ENCODE results near the gene PRKAG2.

Gene PRKAG2

DNA sequence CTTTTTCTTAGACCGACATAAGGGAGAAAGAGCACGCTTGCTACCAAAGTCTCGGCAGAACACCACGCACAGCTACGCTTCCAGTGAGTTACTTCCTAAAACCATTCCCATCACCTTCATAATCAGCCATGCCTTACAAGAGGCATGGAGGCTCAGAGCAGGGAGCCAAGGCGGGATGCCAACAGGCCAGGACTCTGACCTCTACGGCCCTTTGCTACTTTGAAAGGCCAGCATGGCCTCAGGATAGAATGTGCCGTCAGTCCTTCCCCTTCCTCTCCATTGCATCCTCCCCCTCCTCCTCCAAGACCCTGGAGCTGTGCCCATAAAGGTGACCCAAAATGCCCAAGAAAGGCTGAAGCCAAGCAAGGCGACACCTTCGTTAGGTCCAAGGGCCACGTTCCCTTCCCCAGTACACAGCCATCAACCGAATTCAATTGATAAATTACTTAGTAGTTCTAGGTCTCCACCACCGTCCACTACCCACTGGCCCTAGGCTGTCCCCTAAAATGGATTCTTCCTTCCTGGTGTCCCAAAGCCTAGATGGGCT lies 5.7 kb downstream of the PRKAG2 start:
- DNase-seq: no peak
- in situ Hi-C loops (cut with HindIII; ENCODE audit: low pct_ligation_motif_present, low pct_unique_long_range_greater_than_20kb, low sequenced_read_pairs): no loop called here

DNA sequence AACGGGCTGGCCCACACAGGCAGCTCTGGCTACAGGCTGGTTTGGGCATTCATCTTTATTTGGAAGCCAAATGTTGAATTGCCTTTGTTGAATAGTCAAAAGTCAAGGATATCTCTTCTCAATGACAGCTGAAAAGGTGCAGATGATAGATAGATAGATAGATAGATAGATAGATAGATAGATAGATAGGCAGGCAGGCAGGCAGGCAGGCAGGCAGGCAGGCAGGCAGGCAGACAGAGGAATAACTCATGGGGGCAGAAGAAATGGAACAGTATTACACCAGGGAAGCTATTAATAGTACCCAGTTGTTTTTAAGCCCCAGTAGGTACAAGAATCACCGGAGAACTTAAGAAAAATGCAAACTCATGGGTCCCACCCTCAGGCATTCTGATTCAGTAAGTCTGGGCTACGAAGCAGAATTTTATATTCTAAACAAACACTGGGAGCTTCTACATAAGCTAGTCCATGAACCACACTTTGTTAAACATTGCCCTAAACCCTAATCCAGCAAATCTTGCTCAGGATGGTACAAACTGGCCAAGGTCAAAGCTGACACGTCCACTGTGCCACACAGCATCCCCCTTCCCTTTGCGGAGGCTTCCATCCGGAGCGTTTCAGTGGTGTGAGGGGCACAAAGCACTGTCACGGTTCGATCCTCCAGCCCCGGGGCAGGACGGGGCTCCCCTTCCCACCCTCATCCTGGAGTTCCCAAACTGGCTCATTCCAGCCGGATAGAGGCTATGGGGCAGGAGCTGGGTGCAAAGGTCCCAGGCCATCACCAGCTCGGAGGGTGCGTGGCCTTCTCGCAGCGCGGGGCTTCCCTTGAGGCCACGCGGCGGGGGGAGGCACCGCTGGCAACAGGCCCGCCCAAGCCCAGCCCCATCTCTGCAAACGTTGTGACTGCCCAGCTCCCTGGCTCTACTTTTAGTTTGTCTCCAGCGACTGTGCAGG lies 6.7 kb downstream of the PRKAG2 start:
- in situ Hi-C loops (cut with HindIII; ENCODE audit: low pct_ligation_motif_present, low pct_unique_long_range_greater_than_20kb, low sequenced_read_pairs): no loop called here
- DNase-seq: no peak

DNA sequence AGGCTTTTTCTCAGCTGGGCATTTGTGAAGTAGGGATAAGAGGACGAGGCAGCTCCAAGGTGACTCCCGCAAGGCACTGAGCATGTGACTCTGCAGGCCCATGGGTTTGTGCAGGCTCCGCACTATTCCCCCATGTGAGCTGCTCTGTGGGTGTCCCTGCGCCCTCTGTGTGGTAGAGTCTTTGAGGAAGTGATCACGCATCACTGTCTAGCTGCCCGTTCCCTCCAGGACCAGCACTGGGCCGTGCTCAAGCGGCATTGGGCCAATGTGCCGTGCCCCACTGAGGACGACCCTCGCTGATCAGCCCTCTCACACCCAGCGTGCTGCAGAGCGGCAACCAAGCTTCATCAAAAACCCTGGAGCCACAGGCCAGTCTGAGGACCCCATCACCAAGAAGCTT lies 7.5 kb downstream of the PRKAG2 start:
- no peak for DNase-seq
- in situ Hi-C loops (cut with HindIII; ENCODE audit: low pct_ligation_motif_present, low pct_unique_long_range_greater_than_20kb, low sequenced_read_pairs): no loop called here

DNA sequence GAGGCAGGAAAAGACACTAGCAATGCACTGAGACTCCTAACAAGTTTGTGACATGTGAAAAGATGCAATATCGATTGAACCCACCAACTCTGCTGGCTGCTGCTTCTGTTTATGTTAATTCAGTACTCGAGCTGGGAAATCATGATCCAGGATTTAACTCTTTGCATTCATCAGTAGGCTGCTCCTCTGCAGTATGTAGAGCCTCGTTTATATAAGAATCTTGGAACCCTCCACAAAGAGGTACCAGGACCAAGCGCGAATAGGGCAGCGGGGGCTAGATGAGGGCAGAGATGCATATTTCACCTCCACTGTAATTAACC lies 7.8 kb downstream of the PRKAG2 start:
- in situ Hi-C loops (cut with HindIII; ENCODE audit: low pct_ligation_motif_present, low pct_unique_long_range_greater_than_20kb, low sequenced_read_pairs): no loop called here
- DNase-seq: no peak

DNA sequence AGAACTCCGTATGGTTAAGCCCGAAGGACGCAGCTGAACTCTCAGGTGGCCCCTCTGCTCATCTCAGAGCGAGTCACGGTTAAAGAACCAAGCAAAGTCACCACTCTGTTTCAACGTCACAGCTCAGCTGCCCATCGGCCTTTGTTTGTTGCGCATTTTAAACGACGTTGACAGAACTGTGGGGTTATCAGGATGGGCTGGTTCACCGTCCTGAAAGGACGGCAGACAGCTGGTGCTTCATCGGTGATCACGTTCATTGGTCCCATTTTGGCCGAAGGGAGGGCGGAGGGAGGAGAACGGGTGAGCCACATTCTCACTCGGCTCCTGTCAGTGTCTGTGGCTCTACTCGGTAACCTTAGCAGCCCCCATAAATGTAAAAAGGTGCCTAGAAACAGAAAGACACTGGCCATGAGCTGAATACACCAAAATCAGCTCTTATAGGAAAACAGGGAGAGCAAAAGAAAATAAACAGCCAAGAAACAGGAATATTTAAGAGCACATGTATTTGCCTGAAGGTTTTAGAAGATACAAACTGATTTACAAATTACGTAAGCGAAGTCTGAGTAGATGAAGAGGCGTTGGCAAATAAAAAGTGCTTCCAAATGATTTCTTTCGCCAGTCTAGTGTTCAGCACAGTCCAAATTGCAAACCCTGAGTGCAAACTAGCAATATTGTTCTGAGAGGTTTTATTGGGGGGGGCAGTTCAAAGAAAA lies 8.4 kb downstream of the PRKAG2 start:
- DNase-seq: no peak
- in situ Hi-C loops (cut with HindIII; ENCODE audit: low pct_ligation_motif_present, low pct_unique_long_range_greater_than_20kb, low sequenced_read_pairs): no loop called here

DNA sequence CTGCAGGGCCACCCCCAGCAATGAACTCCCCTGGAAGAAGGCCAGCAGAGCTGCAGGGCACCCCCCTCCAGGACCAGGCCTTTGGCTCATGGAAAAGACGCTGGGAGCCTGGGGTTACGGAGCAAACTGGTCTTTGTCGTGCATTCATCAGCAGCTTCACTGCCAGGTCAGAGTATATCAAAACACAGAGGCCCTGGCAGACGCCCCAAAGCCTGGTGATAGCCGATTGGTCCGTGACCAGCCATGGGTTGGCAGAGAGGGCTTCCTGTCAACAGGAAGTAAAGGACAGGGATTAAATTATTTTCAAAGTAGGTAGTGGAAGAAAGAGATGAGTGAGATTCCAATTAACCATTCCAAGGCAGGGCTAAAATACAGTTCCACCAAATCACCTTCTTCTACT lies 9.0 kb downstream of the PRKAG2 start:
- in situ Hi-C loops (cut with HindIII; ENCODE audit: low pct_ligation_motif_present, low pct_unique_long_range_greater_than_20kb, low sequenced_read_pairs): no loop called here
- no peak for DNase-seq

DNA sequence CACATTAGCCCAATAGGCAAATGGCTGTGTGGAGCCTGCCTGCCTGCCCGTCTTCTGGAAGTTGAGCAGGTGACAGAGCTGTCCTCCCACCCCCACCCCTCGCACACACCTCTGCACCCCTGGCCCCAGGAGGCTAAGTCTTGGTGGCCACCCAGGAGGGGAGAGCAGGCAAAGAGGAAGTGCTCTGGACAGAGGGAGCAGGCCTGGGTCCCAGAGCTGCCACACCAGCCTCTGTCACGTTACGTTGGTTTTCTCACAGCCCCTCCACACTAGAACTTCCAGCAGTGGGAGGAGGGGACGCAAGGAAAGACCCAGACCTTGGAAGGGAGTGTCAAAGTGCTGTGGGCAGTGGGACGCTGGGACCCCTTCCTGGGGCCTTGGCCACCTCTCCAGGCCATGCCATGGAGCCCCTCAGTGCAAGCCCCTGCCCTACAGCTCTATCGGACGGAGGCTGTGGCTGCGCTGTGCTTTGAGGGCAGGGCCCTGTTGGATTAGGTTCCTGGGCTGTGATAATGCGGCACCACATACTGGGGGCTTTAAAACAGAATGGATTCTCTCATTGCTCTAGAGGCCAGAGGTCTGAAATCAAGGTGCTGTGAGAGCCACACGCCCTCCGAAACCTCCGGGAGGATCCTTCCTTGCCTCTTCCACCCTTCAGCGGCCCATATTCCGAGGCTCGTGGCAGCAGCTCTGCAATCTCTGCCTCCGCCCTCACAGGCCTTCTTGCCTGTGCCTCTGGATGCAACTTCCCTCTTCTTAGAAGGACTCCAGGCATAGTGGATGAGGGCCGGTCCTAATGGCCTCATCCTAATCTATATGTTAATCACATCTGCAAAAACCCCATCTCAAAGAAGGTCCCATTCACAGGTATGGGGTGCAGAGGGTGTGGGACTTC lies 9.9 kb downstream of the PRKAG2 start:
- no peak for DNase-seq
- in situ Hi-C loops (cut with HindIII; ENCODE audit: low pct_ligation_motif_present, low pct_unique_long_range_greater_than_20kb, low sequenced_read_pairs): no loop called here

DNA sequence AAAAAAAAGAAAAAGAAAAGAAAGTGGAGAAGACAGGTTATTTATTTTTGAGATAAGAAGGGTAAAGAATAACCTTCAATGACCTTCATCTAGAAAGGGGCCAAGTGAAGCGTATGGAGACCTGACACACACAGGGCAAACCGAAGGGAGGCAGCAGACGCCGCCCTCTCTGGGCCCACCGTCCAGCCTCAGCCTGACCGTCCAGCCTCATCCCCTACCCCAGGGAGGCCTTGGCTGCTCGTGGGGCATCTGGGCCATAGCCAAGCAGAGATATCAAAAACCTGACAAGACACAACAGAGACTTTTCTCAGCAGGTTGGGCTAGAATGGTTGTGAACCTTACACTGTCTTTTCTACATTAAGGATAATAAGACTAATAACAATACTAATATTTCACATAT lies 10.9 kb downstream of the PRKAG2 start:
- in situ Hi-C loops (cut with HindIII; ENCODE audit: low pct_ligation_motif_present, low pct_unique_long_range_greater_than_20kb, low sequenced_read_pairs): no loop called here

DNA sequence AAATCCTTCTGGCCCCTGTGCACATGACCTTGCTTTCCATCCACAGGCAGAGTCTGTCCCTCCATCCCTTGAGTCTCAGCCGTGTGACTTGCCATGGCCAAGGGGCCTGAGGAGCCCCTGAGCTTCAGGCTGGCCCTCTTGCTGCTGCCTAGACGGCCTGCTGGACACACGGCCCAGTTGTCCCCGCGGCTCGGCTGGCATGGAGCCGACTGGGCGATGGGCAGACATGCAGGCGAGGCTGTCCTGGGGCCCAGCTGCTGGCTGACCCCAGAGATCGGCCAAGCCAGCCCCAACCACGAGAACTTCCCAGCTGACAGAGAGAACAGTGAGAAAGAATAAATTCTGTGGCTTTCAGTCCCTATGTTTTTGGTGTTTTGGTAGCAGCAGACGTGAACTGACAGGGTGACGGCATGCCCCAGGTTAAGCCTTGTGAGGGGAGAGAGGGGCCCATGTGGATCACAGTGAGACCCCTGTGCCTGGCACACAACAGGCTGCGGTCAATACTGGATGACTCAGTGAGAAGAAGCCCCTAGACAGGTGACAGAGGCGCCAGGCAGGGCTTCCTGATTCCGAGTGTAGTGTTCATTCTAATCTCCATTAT lies 11.7 kb downstream of the PRKAG2 start:
- in situ Hi-C loops (cut with HindIII; ENCODE audit: low pct_ligation_motif_present, low pct_unique_long_range_greater_than_20kb, low sequenced_read_pairs): no loop called here
- no peak for DNase-seq

More for the DNA sequence above, 10.9 kb downstream of the PRKAG2 start:
- no peak for DNase-seq

DNA sequence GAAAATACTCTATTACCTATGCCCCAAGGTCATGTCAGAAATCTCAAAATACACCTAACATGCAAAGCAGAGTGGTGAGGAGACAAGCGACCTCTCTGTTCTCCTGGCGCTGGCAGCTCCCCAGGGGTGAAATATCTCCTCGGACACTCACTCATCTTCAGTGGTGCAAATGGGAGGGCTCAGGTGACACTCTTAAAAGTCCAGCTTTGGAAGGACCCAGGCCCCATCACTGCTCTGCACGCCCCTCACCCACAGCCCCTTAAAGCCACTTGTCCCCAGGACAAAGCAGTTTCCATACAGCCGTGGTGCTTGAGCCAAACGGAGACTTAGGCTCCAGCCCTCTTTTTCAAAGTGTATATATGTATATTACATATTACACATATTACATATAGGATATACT lies 12.4 kb downstream of the PRKAG2 start:
- in situ Hi-C loops (cut with HindIII; ENCODE audit: low pct_ligation_motif_present, low pct_unique_long_range_greater_than_20kb, low sequenced_read_pairs): no loop called here
- no peak for DNase-seq

DNA sequence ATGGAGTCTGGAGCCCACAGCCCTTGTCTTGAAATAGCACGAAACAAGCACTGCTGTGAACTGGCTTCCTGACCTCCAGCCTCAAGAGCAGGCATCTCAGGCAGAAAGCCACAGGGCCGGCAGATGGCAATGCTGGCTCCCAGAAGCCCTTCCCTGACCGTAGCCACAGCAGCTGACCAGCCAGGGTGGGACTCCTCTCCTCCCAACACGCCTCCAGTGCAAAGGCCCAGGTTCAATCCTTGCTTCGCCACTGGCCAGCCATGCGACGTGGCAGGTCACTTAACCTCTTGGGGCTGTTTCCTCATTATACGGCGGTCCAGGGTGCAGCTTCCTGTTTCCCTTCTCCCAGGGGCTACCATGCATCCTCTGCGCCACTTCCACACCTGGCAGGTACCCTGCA lies 12.8 kb downstream of the PRKAG2 start:
- DNase-seq: no peak
- in situ Hi-C loops (cut with HindIII; ENCODE audit: low pct_ligation_motif_present, low pct_unique_long_range_greater_than_20kb, low sequenced_read_pairs): no loop called here

DNA sequence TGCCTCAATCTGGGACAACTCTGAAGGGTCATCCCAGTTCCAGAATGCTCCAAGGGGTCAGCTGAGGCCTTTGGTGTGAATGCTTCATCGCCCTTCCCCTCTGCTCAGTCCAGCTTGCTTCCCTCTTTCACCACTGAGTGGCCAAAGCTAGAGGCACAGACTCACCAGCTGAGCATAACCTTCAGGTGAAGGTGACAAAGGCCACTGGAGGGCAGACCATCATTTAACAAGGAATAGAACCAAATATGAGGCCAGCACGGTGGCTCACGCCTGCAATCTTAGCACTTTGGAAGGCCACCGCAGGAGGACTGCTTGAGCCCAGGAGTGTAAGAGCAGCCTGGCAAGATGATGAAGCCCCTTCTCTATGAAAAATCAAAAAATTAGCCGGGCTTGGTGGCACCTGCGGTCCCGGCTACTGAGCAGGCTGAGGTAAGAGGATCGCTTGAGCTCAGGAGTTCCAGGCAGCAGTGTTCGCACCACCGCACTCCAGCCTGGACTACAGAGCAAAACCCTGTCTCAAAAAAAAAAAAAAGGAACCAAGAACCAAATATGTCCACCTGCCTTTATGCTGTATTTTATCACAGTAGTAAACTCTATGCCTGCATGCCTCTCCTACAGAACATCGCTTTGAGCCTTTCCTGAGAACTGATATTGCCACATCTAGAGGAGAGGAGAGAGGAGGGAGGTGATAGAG lies 13.4 kb downstream of the PRKAG2 start:
- no peak for DNase-seq
- in situ Hi-C loops (cut with HindIII; ENCODE audit: low pct_ligation_motif_present, low pct_unique_long_range_greater_than_20kb, low sequenced_read_pairs): no loop called here

DNA sequence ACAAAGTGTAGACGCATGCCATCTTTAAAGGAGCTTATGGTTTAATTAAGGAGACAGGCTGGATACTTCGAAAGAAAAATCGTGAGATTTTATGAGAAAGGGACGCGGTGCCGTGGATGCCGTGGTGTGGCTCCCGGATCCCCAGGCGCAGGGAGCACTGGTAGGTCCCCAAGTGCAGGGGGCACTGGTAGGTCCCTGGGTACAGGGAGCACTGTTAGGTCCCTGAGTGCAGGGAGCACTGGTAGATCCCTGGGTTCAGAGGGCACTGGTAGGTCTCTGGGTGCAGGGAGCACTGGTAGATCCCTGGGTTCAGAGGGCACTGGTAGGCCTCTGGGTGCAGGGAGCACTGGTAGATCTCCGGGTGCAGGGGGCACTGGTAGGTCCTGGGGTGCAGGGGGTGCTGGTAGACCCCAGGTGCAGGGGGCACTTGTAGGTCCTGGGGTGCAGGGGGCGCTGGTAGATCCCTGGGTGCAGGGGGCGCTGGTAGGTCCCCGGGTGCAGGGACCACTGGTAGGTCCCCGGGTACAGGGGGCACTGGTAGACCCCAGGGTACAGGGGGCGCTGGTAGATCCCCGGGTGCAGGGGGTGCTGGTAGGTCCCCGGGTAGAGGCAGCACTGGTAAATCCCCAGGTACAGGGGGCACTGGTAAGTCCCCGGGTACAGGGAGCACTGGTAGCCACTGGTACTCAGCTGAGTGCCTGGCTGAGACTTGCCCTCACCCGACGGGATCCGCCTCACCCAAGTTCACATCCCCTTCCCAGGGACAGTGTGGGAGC lies 14.1 kb downstream of the PRKAG2 start:
- in situ Hi-C loops (cut with HindIII; ENCODE audit: low pct_ligation_motif_present, low pct_unique_long_range_greater_than_20kb, low sequenced_read_pairs): no loop called here
- no peak for DNase-seq

DNA sequence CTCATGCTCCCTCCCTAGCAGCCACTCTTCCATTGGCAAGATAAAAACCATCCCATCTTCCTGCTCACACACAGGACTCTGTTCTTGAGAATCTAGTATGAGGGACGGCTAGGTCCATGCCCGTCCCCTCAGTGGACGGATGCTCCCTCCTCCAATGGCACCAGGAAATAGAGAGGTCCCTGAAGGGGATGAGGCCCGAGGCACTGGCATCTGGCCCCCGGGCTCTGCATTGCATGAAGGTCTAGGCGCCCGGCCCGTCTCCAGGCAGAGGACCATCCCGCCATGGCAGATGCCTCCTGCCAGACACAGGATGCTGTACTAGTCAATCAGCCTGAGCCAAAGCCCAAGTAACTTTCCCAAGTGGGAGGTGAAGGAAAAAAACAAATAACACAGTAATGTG lies 15.0 kb downstream of the PRKAG2 start:
- DNase-seq: no peak
- in situ Hi-C loops (cut with HindIII; ENCODE audit: low pct_ligation_motif_present, low pct_unique_long_range_greater_than_20kb, low sequenced_read_pairs): no loop called here

DNA sequence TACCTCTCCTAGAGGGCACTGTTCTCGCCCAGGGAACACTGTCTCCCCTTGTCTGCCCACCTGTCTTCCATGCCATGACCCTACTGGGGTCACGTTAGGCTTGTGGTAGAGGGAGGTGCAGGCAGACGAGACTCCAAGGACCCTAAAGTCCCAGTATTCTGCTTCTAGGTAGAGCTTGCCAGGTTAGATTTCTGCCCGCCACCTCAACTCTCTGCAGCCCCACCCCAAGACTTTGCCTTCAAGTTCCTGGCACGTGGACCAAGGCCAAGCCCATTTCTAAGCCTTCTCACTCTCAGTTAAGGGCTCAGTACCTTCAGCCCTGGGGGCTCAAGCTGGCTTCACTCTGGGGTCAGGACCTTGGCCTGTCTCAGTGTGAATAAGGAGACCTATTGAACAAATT lies 16.1 kb downstream of the PRKAG2 start:
- in situ Hi-C loops (cut with HindIII; ENCODE audit: low pct_ligation_motif_present, low pct_unique_long_range_greater_than_20kb, low sequenced_read_pairs): no loop called here
- no peak for DNase-seq

DNA sequence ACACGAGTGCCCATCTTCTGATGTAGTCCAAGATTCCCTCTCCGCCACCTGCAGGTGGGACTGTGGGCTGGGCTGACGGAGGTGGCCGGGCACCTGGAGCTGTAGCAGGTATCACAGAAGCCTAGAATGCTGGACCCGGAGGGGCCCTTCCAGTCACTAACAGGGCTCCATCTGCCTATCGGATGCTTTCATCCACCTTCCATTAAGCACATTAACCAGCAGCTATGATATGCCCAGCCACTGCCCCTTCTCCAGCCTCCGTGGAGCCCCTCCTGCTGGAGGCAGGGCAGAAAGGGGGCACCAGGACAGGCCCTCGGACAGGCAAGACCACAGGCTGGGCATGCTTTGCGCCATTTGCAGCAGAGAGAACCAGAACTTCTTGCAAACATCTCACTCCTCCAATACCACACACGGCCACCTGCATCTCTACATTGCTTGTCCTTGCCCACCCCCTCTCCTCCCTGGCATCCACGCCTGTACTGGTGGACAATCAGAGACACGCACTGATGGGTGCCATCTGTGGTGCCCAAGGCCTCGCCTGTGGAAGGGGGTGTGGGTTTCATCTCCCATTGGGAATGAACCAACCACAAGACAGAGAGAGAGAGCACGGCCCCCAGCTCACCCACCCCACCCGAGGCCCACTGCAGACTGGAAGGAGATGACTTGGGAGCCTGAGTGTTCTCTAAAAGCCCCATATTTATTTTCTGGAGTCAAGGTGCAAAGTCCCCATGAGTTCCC lies 16.8 kb downstream of the PRKAG2 start:
- in situ Hi-C loops (cut with HindIII; ENCODE audit: low pct_ligation_motif_present, low pct_unique_long_range_greater_than_20kb, low sequenced_read_pairs): no loop called here
- DNase-seq: no peak
